H9 (cell line): ENCODE results near the gene TYMP. TPM values are rescaled to one million over a fixed set of nuclear protein-coding genes. Genes with fewer than 3 reads are reported as not detected.

Experiments
- DNase-seq: peaks from one replicate; pipeline ENCODE4 v3.0.0-alpha.2; 2017
- H2AFZ ChIP-seq: one replicate; pipeline ENCODE4 v1.6.1; 2013; ENCODE audit warnings: mild to moderate bottlenecking, low read length, control low read depth, moderate library complexity
- H2AK5ac ChIP-seq: 2 replicates; pipeline ENCODE4 v1.6.1; 2013; ENCODE audit warnings: low read length, control low read depth, mixed read lengths; ENCODE audit not compliant: insufficient read length
- H2BK120ac ChIP-seq: one replicate; pipeline ENCODE4 v1.6.1; 2013; ENCODE audit warnings: low read depth, mild to moderate bottlenecking, low read length, control low read depth, inconsistent platforms; ENCODE audit not compliant: poor library complexity, severe bottlenecking
- H2BK12ac ChIP-seq: 2 replicates; pipeline ENCODE4 v1.6.1; 2013; ENCODE audit warnings: low read length, control low read depth, mixed read lengths, low read depth; ENCODE audit not compliant: insufficient read length
- H2BK15ac ChIP-seq: 2 replicates; pipeline ENCODE4 v1.6.1; 2013; ENCODE audit warnings: low read depth, low read length, control low read depth
- H2BK20ac ChIP-seq: one replicate; pipeline ENCODE4 v1.6.1; 2013; ENCODE audit warnings: low read depth, mild to moderate bottlenecking, low read length, control low read depth, inconsistent platforms; ENCODE audit not compliant: poor library complexity, severe bottlenecking
- H2BK5ac ChIP-seq: 2 replicates; pipeline ENCODE4 v1.6.1; 2013; ENCODE audit warnings: low read length, control low read depth, mixed read lengths; ENCODE audit not compliant: insufficient read length
- H3K14ac ChIP-seq: 2 replicates; pipeline ENCODE4 v1.6.1; 2013; ENCODE audit warnings: low read length, control low read depth; ENCODE audit not compliant: insufficient read depth
- H3K18ac ChIP-seq: 2 replicates; pipeline ENCODE4 v1.6.1; 2013; ENCODE audit warnings: low read depth, mild to moderate bottlenecking, mixed read lengths, low read length, control low read depth; ENCODE audit not compliant: insufficient read length
- H3K23ac ChIP-seq: 2 replicates; pipeline ENCODE4 v1.6.1; 2013; ENCODE audit warnings: low read length, control low read depth, mixed read lengths, low read depth; ENCODE audit not compliant: insufficient read length
- H3K23me2 ChIP-seq: 2 replicates; pipeline ENCODE4 v1.6.1; 2013; ENCODE audit warnings: low read depth, mild to moderate bottlenecking, mixed read lengths, low read length, control low read depth; ENCODE audit not compliant: insufficient read length, poor library complexity, severe bottlenecking
- H3K27ac ChIP-seq: 2 replicates; pipeline ENCODE4 v1.5.1; 2013; ENCODE audit warnings: low read length, control low read depth, mixed read lengths, low read depth; ENCODE audit not compliant: insufficient read length
- H3K27me3 ChIP-seq: 2 replicates; pipeline ENCODE4 v1.6.1; 2013; ENCODE audit warnings: low read length, control low read depth, inconsistent platforms; ENCODE audit not compliant: insufficient read depth
- H3K4ac ChIP-seq: 2 replicates; pipeline ENCODE4 v1.6.1; 2013; ENCODE audit warnings: low read depth, mild to moderate bottlenecking, control low read depth, inconsistent platforms, low read length, moderate library complexity
- H3K4me1 ChIP-seq: 2 replicates; pipeline ENCODE4 v1.6.1; 2013; ENCODE audit warnings: low read length, control low read depth, inconsistent platforms; ENCODE audit not compliant: insufficient read depth
- H3K4me2 ChIP-seq: 2 replicates; pipeline ENCODE4 v1.6.1; 2013; ENCODE audit warnings: low read length, control low read depth, mixed read lengths; ENCODE audit not compliant: insufficient read length, insufficient read depth
- H3K56ac ChIP-seq: 2 replicates; pipeline ENCODE4 v1.6.1; 2013; ENCODE audit warnings: low read depth, mild to moderate bottlenecking, mixed read lengths, low read length, control low read depth; ENCODE audit not compliant: insufficient read length
- H3K79me1 ChIP-seq: 2 replicates; pipeline ENCODE4 v1.6.1; 2013; ENCODE audit warnings: low read depth, mild to moderate bottlenecking, moderate library complexity, low read length, control low read depth, inconsistent platforms; ENCODE audit not compliant: insufficient read depth, poor library complexity, severe bottlenecking
- H3K79me2 ChIP-seq: 2 replicates; pipeline ENCODE4 v1.6.1; 2013; ENCODE audit warnings: low read length, control low read depth, inconsistent platforms; ENCODE audit not compliant: insufficient read depth
- H3K9ac ChIP-seq: 2 replicates; pipeline ENCODE4 v1.6.1; 2013; ENCODE audit warnings: low read length, control low read depth, mixed read lengths; ENCODE audit not compliant: insufficient read length; ENCODE audit errors: extremely low read depth
- H3K9me3 ChIP-seq: one replicate; pipeline ENCODE4 v1.6.1; 2013; ENCODE audit warnings: low read depth, low read length, inconsistent platforms; ENCODE audit not compliant: control insufficient read depth
- H3T11ph ChIP-seq: one replicate; pipeline ENCODE4 v1.6.1; 2013; ENCODE audit warnings: mild to moderate bottlenecking, low read length, control low read depth, inconsistent platforms
- H4K20me1 ChIP-seq: one replicate; pipeline ENCODE4 v1.6.1; 2013; ENCODE audit not compliant: control insufficient read depth, insufficient read length, insufficient read depth
- H4K5ac ChIP-seq: 2 replicates; pipeline ENCODE4 v1.6.1; 2013; ENCODE audit warnings: low read depth, mild to moderate bottlenecking, mixed read lengths, low read length, control low read depth; ENCODE audit not compliant: insufficient read length
- H4K8ac ChIP-seq: replicated peaks from 2 replicates; pipeline ENCODE4 v1.6.1; 2013; ENCODE audit warnings: low read length, control low read depth, mixed read lengths, low read depth; ENCODE audit not compliant: insufficient read length
- H4K91ac ChIP-seq: 2 replicates; pipeline ENCODE4 v1.6.1; 2013; ENCODE audit warnings: low read depth, mild to moderate bottlenecking, moderate library complexity, mixed read lengths, low read length, control low read depth; ENCODE audit not compliant: insufficient read length
- H3K27ac Mint-ChIP-seq, 3 experiments: 2 replicates in 2 of 3; 3 replicates in 1 of 3; pipeline ENCODE4 v1.8.0; 2020 to 2021; ENCODE audit warnings: mixed read lengths in 3 of 3, mild to moderate bottlenecking in 1 of 3, moderate library complexity in 1 of 3
- H3K27me3 Mint-ChIP-seq: 2 replicates; pipeline ENCODE4 v1.8.0; 2021; ENCODE audit warnings: low read depth, mild to moderate bottlenecking, moderate library complexity, mixed read lengths
- H3K36me3 Mint-ChIP-seq, 3 experiments: 2 replicates in 2 of 3; 3 replicates in 1 of 3; pipeline ENCODE4 v1.8.0; 2020 to 2021; ENCODE audit warnings: low read depth in 3 of 3, mixed read lengths in 3 of 3; ENCODE audit not compliant: insufficient read depth in 1 of 3
- H3K4me1 Mint-ChIP-seq, 2 experiments: 2 replicates each; pipeline ENCODE4 v1.8.0; 2020; ENCODE audit warnings: mixed read lengths in 2 of 2
- H3K4me3 Mint-ChIP-seq, 2 experiments: 2 replicates in 1 of 2; 3 replicates in 1 of 2; pipeline ENCODE4 v1.8.0; 2020 to 2021; ENCODE audit warnings: mild to moderate bottlenecking in 2 of 2, mixed read lengths in 2 of 2, moderate library complexity in 1 of 2
- H3K9me3 Mint-ChIP-seq, 2 experiments: 2 replicates in 1 of 2; 3 replicates in 1 of 2; pipeline ENCODE4 v1.8.0; 2020; ENCODE audit warnings: mild to moderate bottlenecking in 2 of 2, mixed read lengths in 2 of 2, moderate library complexity in 1 of 2
- CTCF ChIP-seq: fragments of 200-600 bp; sonication (generic); conservative IDR thresholded peaks from 3 replicates; pipeline ENCODE4 v1.8.0; 2021; ENCODE audit warnings: antibody characterized with exemption, mild to moderate bottlenecking
- WGBS: extraction: QIAGEN DNeasy Blood & Tissue Kit; methylation state at CpG from one replicate; pipeline ENCODE4 v1.1.7; 2013; ENCODE audit warnings: missing lambda C conversion rate, low lambda C conversion rate, mixed read lengths; ENCODE audit not compliant: insufficient read length; ENCODE audit errors: extremely low coverage; 5-methylcytosine and 5-hydroxymethylcytosine counted together
- total RNA-seq: library from RNA; stranded (reverse); gene quantifications from 2 replicates; pipeline ENCODE4 v1.2.1, GENCODE V29; 2021

Gene TYMP
- total RNA-seq, 1 experiment from 2014 or later: 1.0 TPM

- no peaks in the 10 kb centered on the region for H4K20me1 ChIP-seq
- peaks cover 12% of the 10 kb centered on the region for H3K23me2 ChIP-seq
- H2BK5ac ChIP-seq: no peak overlapping the region
- H4K5ac ChIP-seq: no peak overlapping the region
- H3K9ac ChIP-seq: no peak overlapping the region
- H3T11ph ChIP-seq: no peak overlapping the region
- H3K9me3 ChIP-seq: no peaks in the 10 kb centered on the region
- H3K18ac ChIP-seq: no peak overlapping the region
- no peak overlapping the region for H3K27ac Mint-ChIP-seq
- H3K27me3 ChIP-seq: no peaks in the 10 kb centered on the region
- no peak overlapping the region for H3K4me3 Mint-ChIP-seq
- no peaks in the 10 kb centered on the region for H3K4me1 ChIP-seq
- H2BK120ac ChIP-seq: no peak overlapping the region
- H2BK20ac ChIP-seq: no peak overlapping the region
- no peak overlapping the region for H3K23ac ChIP-seq
- H3K79me2 ChIP-seq: peaks cover 9% of the 10 kb centered on the region; the same call in 1 of the 2 replicates
- no CpG with 5 or more reads among the region's 14 CpGs for WGBS
- H3K4ac ChIP-seq: no peak overlapping the region
- TF ChIP-seq CTCF: no peak
- H2AK5ac ChIP-seq: no peak overlapping the region
- no peak overlapping the region for H2BK15ac ChIP-seq
- no peaks in the 10 kb centered on the region for H3K27me3 Mint-ChIP-seq
- peaks cover 0 to 3% (median 0%) of the 10 kb centered on the region in 3 experiments; a peak in 2 of 7 replicates for H3K36me3 Mint-ChIP-seq
- H3K9me3 Mint-ChIP-seq: no peaks in the 10 kb centered on the region
- no peak overlapping the region for H3K56ac ChIP-seq
- DNase-seq: no peak
- H3K4me2 ChIP-seq: no peak overlapping the region
- H3K27ac ChIP-seq: no peak overlapping the region
- H2BK12ac ChIP-seq: no peak overlapping the region
- H3K14ac ChIP-seq: no peak overlapping the region
- no peak overlapping the region for H4K91ac ChIP-seq
- no peak overlapping the region for H4K8ac ChIP-seq
- peaks cover 7% of the 10 kb centered on the region for H3K79me1 ChIP-seq
- H2AFZ ChIP-seq: no peak overlapping the region
- peaks cover 10 to 14% of the 10 kb centered on the region in 2 experiments for H3K4me1 Mint-ChIP-seq
Observed at GRCh38 chr22:50505276-50505775, 24.5 kb downstream of the TYMP start.
